Adrenal gland (tissue), 5 donors: ENCODE results near the gene SYNE2.

Experiments used
- CTCF ChIP-seq, 6 experiments: fragments of 450-650 bp in 4 of 6; fragments of 200-600 bp in 2 of 6; sonication (generic) in 1 of 6; IDR thresholded peaks; 1 replicate in 5 of 6; 2 replicates in 1 of 6; pipeline versions ENCODE4 v1.5.1 to v1.8.0; 2016 to 2021; ENCODE audit warnings: antibody characterized with exemption in 6 of 6, mild to moderate bottlenecking in 2 of 6, moderate library complexity in 1 of 6
- POLR2A ChIP-seq, 2 donors: fragments of 450-650 bp; IDR thresholded peaks; one replicate each; pipeline ENCODE4 v1.6.1; 2017; ENCODE audit warnings: antibody characterized with exemption in 2 of 2, mild to moderate bottlenecking in 2 of 2, moderate library complexity in 1 of 2
- donor health status: DM: no; HTN: no; CAD: no.

- TF ChIP-seq CTCF (IDR thresholded peaks at IDR 0.05) (no peak), POLR2A (IDR thresholded peaks at IDR 0.05) (no peak)
These were observed 87.6 kb downstream of the SYNE2 start for GRCh38 chr14:63940387-63940786.
